A673 (cell line): ENCODE data around the gene MYD88.

Source experiments
- EZH2 ChIP-seq: fragments of 200-600 bp; sonication (generic); IDR thresholded peaks from 2 replicates; pipeline ENCODE4 v1.6.1; 2017; ENCODE audit warnings: borderline replicate concordance, low read depth, mild to moderate bottlenecking, mixed read lengths, antibody characterized with exemption, low read length; ENCODE audit not compliant: poor library complexity, severe bottlenecking
- TF ChIP-seq, protein P1 (sequence below): fragments of 300-800, 200-600 bp; sonication (generic); conservative IDR thresholded peaks from 2 replicates; pipeline ENCODE4 v1.5.1; 2017; ENCODE audit warnings: low read depth, mild to moderate bottlenecking, antibody characterized with exemption, low read length, moderate library complexity, mixed read lengths

- no peak for TF ChIP-seq EZH2
- TF ChIP-seq, protein P1, sequence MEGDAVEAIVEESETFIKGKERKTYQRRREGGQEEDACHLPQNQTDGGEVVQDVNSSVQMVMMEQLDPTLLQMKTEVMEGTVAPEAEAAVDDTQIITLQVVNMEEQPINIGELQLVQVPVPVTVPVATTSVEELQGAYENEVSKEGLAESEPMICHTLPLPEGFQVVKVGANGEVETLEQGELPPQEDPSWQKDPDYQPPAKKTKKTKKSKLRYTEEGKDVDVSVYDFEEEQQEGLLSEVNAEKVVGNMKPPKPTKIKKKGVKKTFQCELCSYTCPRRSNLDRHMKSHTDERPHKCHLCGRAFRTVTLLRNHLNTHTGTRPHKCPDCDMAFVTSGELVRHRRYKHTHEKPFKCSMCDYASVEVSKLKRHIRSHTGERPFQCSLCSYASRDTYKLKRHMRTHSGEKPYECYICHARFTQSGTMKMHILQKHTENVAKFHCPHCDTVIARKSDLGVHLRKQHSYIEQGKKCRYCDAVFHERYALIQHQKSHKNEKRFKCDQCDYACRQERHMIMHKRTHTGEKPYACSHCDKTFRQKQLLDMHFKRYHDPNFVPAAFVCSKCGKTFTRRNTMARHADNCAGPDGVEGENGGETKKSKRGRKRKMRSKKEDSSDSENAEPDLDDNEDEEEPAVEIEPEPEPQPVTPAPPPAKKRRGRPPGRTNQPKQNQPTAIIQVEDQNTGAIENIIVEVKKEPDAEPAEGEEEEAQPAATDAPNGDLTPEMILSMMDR = no peak
Measured at GRCh38 chr3:38089163-38089562, 49.3 kb upstream of the MYD88 start.
